COLO668 (cell line): ENCODE measurements around the gene FAM72C.
"Not testable (repeated sequence)": the region's sequence is repeated elsewhere in the genome, so short reads cannot be mapped to it uniquely, and the experiment has no call there.

ENCODE experiments used
- DNase-seq: peaks from one replicate; lab custom pipeline; 2025; ENCODE audit not compliant: unreplicated experiment; lab: John Stamatoyannopoulos, UW

Gene FAM72C

DNA sequence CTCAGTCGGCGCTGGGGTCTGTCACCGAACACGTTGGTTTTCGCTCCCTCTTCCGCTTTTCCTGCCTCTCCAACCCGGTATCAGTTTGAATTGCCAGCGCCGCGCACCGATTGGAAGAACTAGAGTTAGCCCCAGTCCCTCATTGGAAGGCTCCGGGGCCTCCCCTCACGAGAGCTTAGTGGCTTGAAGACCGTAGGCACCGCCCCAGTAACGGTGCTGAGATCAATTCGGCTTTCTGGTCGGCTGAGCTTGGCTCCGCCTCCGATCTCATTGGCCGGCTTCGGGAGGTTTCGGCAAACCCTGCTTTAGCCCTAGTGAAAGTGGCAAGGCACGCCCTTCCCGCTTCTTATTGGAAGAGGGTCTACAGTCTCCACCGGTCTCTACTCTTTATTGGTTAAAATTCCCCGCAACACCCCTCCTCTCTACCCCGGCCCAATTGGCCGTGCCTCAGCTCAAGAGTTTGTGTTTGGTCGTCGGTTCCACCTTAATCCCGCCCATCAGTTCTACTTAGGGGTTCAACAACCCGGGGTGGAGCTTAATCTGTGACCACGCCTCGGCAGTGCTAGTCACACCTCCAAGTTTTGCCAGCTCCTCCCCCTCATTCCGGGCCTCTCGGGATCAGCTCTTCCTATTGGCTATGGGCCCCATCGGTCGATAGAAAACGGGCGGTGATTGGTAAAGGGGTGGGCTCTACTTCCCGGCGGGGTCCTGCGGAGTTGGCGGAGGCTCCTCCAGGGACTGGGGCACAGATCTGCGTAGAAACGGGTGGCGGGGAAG, at the start of gene FAM72C:
FAM72C (minus strand) TSS at position 63 of the 777 bp plus-strand sequence. CDS start 845 bp downstream, outside the sequence.
- DNase-seq, result not testable (repeated sequence)

DNA sequence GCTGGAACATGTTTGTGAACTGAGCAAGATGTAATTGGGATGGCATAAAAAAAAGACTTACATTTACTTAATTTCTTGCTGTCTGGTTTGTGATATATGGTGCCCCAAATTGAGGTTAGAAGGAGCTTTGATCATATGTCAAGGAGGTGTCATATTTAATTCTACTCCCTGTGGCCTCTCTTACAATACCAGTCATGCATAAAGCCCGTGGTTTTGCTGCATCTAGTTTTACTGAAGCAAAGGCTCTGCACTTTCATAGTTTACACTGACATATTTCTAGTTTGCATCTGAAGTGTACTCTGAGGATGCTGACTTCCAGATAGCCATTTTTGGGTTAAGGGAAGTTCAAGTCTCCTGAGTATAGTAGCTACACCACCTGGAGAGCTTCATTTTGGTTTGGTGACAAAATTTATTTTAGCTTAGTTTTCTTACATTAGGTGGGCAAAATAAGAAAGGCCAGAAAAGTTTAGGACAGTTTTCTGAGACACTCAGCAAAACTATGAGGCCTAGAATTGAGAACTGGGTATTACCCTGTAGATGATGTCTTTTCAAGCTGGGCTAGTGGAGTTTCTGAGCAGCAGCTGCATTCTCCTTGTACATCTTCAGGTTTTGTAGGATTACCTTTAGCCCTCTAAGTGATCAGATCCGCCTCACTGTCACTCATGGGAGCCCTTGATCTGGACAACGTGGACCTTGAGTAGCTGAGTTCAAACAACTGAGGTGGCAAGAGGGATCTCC, 48.4 kb upstream of the FAM72C start:
- not testable (repeated sequence) for DNase-seq

DNA sequence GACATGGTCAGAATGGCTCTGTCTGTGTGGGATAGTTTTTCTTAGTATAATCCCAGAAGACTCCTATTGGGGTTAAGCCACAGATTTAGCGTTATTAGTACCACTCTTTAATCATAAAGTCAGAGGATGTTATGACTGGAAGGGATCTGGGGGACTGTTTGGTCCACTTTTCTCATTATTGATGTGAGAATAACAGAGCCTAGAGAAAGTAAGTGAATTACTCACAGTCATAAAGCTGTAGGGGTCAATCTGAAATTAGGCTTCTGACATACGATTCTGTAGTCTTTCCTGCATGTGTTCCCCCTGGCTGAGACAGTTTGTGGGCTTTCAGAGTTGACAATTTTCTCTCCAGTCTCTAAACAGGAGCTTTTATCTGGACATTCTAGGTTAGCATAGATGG, 47.3 kb upstream of the FAM72C start:
- DNase-seq, result not testable (repeated sequence)

DNA sequence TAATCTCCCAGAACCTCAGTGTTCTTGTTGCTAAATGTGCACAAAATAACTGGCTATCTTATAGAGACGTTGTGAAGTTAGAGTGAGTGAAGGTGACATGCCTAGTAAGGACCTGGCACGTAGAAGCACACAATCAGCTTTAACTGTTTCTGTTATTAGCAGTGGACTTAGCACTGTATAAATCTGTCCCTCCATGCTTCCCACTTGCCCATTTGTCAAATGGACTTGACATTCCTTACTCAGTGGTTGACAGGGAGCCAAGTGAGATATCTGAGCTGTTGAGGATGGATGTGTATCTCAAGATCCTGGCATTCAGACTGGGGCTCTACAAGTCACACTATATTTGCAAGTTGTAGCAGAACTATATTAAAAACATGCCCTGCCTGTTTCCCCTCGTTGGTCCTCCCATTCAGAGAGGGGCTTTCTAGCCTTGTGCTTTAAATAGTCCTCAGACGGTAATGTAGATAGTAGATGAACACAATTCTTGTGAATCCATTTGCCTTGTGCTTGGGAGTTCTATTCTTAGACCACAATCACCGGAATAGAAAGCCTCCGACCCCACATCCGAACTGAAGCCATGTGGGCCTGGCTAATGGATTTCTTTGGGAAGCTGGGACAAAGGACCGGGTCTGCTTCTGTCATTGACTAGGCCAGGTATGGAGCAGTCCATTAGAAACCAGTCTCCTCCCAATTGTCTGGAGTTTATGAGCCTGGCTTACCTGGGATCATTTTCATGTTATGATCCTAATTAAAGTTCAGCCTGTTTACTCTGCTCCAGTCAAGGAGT, 43.6 kb upstream of the FAM72C start:
- DNase-seq, result not testable (repeated sequence)

DNA sequence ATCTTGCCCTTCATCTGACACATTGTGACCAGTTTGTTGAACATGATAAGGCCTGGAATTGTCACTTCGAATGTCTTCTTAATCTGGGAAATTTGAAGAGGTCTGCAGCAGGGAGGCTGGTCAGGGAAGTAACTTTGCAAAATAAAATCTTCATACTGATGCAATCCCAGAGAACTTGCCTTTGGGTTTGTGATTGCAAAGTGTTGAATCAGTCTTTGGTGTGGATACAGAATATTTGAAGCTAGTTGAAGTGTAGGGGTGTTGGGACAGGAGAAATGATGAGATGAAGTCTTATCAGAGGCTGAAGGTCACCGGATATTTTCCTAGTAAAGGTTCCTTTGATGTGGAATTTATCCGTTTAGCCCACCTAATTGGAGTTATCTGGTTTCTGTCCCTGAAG, 42.7 kb upstream of the FAM72C start:
- not testable (repeated sequence) for DNase-seq

DNA sequence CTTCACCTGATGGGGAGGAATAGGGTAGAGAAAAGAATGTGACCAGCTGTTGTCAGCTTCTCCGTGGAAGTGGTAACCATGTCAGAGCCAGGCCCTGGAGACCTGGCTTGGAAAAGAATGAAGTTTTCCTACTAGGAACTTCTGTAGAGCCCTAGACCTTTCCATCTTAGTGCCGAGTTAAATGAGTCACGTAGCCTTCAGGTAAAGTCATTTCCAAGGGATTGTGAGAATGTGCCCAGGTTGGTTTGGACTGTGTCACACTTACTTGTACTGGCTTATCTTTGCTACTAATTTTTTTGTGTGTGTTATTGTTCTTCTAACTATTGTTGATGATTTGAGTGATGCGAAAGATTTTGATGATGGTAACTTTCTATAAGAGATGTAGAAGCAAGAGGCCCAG, 42.3 kb upstream of the FAM72C start:
- DNase-seq, result not testable (repeated sequence)

DNA sequence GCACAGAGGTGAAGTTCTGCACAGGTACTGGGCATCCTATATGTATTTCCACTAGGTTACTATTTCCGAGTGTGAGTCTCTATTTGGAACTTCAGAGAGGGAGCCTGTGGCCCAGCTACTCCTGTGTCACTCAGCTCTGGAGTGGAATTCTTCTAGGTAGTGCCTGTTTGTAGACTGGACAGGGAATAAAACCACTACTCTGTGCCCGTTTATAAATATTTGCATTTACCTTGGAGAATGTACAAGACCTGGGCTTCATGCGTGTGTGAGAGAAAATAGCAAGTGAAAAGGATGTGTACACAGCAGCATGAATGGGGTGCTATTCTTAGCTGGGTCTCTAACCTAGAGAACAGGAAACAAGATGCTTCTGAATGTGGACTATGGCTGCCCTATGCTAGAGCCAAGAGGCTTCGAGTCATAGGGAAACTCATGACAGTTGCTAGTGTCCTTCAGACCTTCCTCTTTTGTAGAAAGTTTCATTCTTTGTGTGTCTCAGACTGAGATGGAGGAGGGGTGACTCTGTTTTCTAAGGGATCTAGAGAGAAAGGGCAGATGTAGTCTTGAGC, 40.5 kb upstream of the FAM72C start:
- DNase-seq, result not testable (repeated sequence)

DNA sequence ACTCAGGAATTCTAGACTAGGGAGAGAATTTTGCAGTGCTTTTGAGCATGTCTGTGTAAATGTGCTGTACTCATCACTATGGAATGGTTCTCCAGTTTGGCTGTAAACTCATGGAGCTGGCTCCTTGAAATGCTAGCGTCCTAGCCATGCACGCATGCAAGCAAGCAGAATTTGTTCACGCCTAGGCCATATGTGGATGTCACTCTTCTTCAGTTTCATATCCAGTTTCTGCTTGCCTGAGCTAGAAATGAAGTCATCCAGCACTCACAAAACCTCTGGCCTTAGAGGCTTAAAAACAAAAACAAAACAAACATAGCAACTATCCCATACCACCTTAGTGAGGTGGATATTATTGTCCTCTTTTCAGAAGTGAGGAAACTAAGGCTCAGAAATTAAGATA, 37.6 kb upstream of the FAM72C start:
- DNase-seq, result not testable (repeated sequence)

DNA sequence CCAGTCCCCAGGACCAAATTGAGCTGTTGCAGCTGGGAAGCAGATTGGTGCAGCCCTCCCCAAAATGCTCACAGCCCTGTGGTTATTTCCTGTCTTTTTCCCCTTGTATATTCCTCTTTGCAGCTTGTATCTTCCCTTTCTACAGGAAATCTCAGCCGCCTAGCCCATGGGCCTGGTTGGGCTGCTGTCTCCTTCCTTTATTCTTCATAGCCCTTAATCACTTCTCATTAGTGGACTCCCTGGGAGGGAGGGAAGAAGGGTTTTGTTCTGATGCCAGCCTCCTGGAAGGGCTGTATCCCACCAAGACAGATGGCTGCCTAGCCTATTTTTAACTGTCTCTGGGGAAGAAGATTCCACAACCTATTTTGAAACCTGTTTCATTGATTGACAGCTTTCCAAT, 32.5 kb upstream of the FAM72C start:
- DNase-seq, result not testable (repeated sequence)

DNA sequence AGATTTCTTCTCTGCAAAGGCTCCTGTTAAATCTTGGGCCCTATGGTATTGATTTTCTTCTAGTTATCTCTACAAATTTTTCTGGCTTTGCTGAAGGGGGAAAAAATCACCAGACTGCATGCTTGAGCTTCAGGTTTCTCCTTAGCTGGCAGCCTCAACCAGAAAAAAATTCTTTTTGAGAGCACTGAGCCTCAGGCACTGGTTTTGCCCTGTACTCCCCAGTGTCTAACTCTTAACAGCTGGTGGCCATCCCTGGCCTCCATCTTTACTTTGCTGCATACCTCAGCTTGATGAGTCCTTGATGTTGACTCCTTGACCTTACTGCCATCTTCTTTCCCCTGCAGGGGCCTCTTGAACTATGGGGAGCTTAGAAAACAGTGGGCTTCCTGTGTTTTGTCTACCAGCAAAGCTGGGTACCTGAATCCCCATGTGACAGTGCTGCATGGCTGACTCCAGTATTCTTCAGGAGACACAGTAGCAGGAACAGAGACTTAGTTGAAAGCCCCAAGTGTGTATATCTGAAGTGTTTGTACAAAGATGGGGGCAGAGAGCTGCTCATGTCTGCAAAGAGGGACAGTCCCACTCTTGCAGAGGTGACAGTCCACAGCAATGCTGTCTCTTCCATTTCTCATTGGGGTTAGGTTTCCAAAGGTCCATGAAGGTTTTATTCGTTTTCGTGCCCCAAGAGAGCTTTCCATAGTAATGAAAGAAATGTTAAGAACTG, 31.7 kb upstream of the FAM72C start:
- not testable (repeated sequence) for DNase-seq

DNA sequence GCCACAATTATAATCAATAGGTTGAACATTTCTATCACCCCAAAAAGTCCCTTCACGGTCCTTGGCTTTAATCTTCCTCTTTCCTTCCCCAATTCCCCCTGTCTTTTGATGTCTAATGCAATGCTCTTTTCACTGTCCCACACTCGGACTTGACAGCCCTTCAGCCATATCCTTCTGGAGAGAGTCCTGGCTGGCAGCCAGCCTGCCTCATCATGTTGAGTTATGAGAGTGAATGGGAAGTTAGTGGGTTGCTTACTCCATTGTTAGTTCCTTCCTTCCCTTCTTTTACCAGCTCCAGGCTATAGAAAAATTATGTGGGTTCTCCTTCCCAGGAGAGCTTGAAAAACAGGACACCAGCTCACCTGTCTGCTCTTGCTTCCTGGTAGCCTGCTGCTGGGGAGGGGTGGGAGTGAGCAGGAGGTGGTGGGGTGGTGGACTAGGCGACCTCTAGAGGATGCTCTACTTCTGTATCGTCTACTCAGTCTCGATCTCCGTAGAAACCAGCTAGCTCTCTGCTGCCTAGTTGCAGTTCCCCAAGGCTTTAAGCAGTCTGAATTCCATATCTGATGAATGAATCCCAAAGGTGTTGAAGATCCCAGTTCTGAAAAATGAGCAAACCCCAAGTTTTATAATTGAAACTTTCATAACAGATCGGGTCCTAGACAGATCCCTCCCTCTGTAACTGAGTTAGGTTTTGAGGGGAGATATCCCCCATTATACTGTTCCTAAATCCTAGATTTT, 30.5 kb upstream of the FAM72C start:
- not testable (repeated sequence) for DNase-seq

DNA sequence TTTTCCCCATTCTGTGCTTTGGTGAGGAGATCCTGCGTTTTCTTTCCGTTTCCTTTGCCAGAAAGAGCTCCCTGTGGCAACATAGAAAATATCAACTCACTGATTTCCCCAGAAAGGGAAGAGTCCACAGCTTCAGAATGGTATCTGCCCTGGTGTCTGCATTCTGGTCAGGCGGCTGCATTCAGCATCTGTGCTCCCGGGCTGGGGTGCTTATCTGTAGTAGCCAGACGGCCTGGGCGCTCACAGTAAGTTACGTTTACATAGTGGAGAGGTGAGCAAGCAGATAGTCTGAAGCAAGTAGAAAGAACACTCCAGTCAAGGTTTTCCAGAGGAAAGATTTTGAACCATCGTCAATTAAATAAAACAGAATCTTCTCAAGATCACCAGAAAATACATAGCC, 29.3 kb upstream of the FAM72C start:
- not testable (repeated sequence) for DNase-seq

DNA sequence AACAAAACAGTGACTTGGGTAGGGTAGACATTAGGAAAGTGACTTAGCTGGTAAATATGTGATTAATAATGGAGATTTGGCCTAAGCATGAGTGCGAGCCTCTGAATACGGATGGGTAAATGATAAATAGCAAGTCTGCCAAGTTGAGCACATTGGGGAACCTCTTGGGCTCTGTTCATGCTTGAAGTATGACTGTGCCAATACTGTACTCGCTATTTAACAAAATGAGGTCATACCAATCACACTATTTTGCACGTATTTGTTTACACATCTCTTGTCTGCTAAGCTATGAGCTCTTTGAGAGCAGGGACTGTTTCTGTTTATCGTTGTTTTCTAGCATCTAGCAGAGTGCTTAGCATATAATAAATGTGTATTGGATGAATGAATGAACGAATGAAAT, 24.2 kb upstream of the FAM72C start:
- not testable (repeated sequence) for DNase-seq

DNA sequence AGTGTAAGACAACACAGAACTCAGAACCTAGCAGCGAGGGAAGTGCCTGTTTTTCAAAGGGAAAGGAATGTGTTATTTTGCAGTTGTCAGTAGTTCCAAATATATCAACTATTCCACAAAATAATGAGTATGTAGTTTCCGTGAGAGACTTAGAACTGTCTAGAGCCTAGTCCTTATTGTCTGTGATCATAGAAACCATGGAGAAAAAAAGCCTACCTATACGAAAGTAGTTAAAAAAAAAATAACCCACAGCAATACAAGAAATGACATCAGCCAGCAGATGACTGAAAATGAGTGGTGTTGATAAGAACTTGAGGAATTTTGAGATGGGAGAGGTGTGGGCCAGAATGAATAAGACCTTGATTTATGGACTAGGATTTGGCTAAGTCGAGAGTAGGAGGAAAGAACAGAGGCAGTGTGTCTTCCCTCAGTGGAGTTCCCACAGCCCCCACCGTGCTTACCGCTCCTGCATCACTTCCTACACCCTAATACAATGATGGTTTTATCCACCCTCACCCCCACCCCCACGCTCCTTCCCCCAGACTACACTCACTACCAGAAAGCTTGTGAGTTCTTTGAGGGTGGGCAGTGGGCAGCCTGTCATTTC, 21.6 kb upstream of the FAM72C start:
- not testable (repeated sequence) for DNase-seq

DNA sequence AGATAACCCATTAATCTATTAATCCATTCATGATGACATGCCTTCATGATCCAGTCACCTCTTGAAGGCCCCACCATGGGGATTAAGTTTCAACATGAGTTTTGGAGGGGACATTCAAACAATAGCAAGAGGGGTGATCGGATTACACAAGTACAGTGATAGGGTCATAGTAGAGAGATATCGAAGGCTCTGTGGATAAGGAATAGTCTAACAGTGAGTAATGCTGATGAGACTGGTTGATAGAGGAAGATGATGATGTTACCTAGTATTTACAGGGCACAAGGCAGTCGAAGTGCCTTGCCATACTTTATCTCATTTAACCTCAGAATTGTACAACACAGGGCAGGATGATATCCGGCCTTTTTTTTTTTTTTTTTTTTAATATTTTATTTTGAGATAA, 18.9 kb upstream of the FAM72C start:
- not testable (repeated sequence) for DNase-seq

DNA sequence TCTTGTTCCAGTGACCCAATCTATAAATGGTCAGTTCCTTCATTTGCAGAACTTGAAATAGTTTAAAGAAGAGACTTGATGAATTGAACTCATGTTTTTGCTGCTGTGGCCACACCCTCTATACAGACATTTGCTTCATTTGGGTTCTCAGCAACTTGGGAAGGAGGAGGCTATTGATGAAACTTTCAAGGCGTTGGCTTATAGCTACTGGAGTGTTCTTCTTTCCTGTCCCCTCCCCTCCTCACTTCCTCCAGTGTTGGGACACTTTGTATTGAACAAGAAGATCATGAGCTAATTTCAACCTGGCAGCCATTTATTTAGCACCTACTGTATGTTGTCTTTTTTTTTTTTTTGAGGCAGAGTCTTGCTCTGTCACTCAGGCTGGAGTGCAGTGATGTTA, 17.9 kb upstream of the FAM72C start:
- DNase-seq, result not testable (repeated sequence)

DNA sequence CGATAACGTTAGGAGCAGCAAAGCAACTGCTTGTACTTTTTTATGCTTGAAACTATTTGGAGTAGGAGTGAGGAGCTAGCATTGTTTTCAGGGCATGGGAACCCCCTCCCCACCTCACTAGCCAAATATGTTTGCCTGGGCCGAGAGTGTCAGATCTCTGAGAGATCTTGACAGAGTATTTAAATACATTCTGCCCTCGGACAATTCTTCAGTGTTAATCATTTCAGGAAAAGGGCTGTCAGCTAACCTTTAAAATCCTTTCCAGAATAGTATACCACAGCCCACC, 17.6 kb upstream of the FAM72C start:
- DNase-seq, result not testable (repeated sequence)

DNA sequence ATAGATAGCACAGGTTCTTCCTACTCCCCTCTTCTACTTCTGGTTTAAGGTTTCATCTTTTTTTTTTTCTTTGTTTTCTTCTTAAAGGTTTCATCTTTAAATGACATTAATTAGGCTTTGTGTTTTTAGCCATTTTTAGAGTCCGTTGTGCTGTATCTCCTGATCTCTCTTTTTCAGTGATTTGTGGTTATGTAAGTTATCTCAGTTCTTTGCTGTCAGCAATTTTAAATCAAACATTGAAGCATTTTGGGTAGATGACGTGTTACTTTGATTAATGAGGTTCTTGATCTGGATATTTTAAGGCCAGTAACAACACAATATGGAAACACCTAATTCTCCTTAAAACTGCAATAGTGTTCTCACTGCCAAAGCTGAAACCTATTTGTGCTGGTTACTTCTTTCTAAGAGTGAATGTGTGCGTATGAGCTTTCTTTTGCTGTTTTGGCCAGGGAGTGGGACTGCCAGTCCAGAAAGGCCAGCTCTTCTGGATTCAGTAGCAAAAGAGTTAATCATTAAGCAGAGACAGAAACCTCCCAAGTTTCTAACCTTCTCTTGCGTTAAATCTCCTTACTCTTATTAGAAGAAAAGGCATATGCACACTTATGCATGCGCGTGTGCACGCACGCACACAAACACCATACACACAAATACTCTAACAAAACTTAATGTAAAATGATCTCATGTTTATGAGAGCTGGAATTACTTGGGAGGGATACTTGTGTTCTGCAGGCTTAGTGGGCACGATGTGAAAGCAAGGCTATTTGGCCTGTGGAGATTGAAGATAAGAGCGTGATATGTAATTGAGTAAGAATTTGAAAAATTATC, 17.0 kb upstream of the FAM72C start:
- DNase-seq, result not testable (repeated sequence)

DNA sequence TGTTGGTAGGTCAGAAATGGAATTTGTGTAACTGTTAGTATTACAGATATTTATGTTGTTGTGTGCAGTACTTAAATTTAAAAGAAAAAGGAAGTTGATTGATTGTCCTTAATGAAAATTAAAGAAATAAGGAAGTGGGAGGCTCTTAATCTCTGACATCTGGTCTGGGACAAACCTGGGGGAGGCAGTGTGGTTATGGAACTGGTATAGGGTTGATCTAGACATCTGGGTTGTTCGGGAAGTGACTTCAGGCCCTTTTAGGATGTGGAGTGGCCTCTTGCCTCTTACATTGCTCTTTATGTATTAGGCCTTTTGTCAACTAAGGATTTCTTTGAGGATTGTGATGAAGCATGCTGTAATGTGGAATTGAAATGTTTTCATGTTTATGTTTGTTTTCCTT, 16.1 kb upstream of the FAM72C start:
- DNase-seq, result not testable (repeated sequence)
